ENCODE data around the gene FBXO8.

Gene FBXO8

GRCh38 chr4:174292473-174292872 is 9.0 kb upstream of the FBXO8 start:
- Histone ChIP-seq H3K4me3 (ENCODE audit: low read depth, low read length) (no peak overlapping the region), H3K27me3 (replicated peaks) (no peaks in the 10 kb centered on the region), H3K36me3 (replicated peaks) (no peaks in the 10 kb centered on the region), H3K27ac (no peak overlapping the region)
- in situ Hi-C loops (cut with HindIII; ENCODE audit: low pct_ligation_motif_present, low sequenced_read_pairs): no loop called here
- no peak for DNase-seq
- TF ChIP-seq CTCF (IDR thresholded peaks at IDR 0.05; ENCODE audit: low read depth, low read length, missing control alignments): no peak

- H3K36me3 ChIP-seq (replicated peaks): no peaks in the 10 kb centered on the region
- H3K27ac ChIP-seq: no peak overlapping the region
- H3K4me3 ChIP-seq (ENCODE audit: low read depth, low read length): no peak overlapping the region
- in situ Hi-C loops (cut with HindIII; ENCODE audit: low pct_ligation_motif_present, low sequenced_read_pairs): no loop called here
- TF ChIP-seq CTCF (IDR thresholded peaks at IDR 0.05; ENCODE audit: low read depth, low read length, missing control alignments): no peak
- no peaks in the 10 kb centered on the region for H3K27me3 ChIP-seq (replicated peaks)
- DNase-seq: no peak
These were observed 3.4 kb upstream of the FBXO8 start for GRCh38 chr4:174286870-174287269.

- no peak for DNase-seq
- in situ Hi-C loops (cut with HindIII; ENCODE audit: low pct_ligation_motif_present, low sequenced_read_pairs): no loop called here
These were observed 1.0 kb upstream of the FBXO8 start for GRCh38 chr4:174284487-174284886.

GRCh38 chr4:174282836-174283506 is 496 bp downstream of the FBXO8 start:
- DNase-seq: peak; percentile 94
- peak overlapping the region; percentile 99 for H3K27ac ChIP-seq
- peak overlapping the region; percentile 93 for H3K4me3 ChIP-seq (ENCODE audit: low read depth, low read length)
- in situ Hi-C loops (cut with HindIII; ENCODE audit: low pct_ligation_motif_present, low sequenced_read_pairs): no loop called here
- no peaks in the 10 kb centered on the region for H3K27me3 ChIP-seq (replicated peaks)
- H3K36me3 ChIP-seq (replicated peaks): no peaks in the 10 kb centered on the region
- TF ChIP-seq CTCF (IDR thresholded peaks at IDR 0.05; ENCODE audit: low read depth, low read length, missing control alignments): no peak

More at GRCh38 chr4:174284487-174284886, 1.0 kb upstream of the FBXO8 start:
- Histone ChIP-seq H3K27ac (peak overlapping the region; percentile 99), H3K27me3 (replicated peaks) (no peaks in the 10 kb centered on the region), H3K4me3 (ENCODE audit: low read depth, low read length) (peak overlapping the region; percentile 93), H3K36me3 (replicated peaks) (no peaks in the 10 kb centered on the region)
- TF ChIP-seq CTCF (IDR thresholded peaks at IDR 0.05; ENCODE audit: low read depth, low read length, missing control alignments): no peak

GRCh38 chr4:174281901-174282300 is 1.6 kb downstream of the FBXO8 start:
- Histone ChIP-seq H3K36me3 (replicated peaks) (no peaks in the 10 kb centered on the region), H3K27ac (no peak overlapping the region), H3K4me3 (ENCODE audit: low read depth, low read length) (no peak overlapping the region), H3K27me3 (replicated peaks) (no peaks in the 10 kb centered on the region)
- no peak for TF ChIP-seq CTCF (IDR thresholded peaks at IDR 0.05; ENCODE audit: low read depth, low read length, missing control alignments)
- in situ Hi-C loops (cut with HindIII; ENCODE audit: low pct_ligation_motif_present, low sequenced_read_pairs): no loop called here
- no peak for DNase-seq

Data from brain microvascular endothelial cell (primary cell).